ENCODE measurements around the gene PYGB. TPM values are rescaled to one million over a fixed set of nuclear protein-coding genes. Genes with fewer than 3 reads are reported as not detected.
A peak's percentile ranks its signal among the peaks of the same experiment; 100 is the strongest.

PYGB gene
- total RNA-seq, 3 donors from 2014 or later: 247 to 252 (median 247) TPM

- ATAC-seq: no peak
- Histone ChIP-seq H3K9me3 (no peaks in the 10 kb centered on the region), H3K36me3 (ENCODE audit: low read depth) (no peaks in the 10 kb centered on the region), H3K4me3 (no peak overlapping the region), H3K4me1 (ENCODE audit: low read depth) (peaks cover 10% of the 10 kb centered on the region)
- intact Hi-C loops (cut with DNase I, micrococcal nuclease): no loop called here
- no peak for TF ChIP-seq CTCF (IDR thresholded peaks at IDR 0.05)
- peak in 2 of 3 donors; percentile 14 to 43 for DNase-seq
Observed at GRCh38 chr20:25315418-25316210, 67.7 kb downstream of the PYGB start.

GRCh38 chr20:25316506-25317190 lies 68.8 kb downstream of the PYGB start:
- H3K36me3 ChIP-seq (ENCODE audit: low read depth): no peaks in the 10 kb centered on the region
- TF ChIP-seq CTCF (IDR thresholded peaks at IDR 0.05): no peak
- no peak overlapping the region for H3K4me3 ChIP-seq
- ATAC-seq (peak; percentile 7), DNase-seq (peak in 1 of 3 donors; percentile 26)
- intact Hi-C loops (cut with DNase I, micrococcal nuclease): no loop called here
- no peaks in the 10 kb centered on the region for H3K4me1 ChIP-seq (ENCODE audit: low read depth)
- H3K9me3 ChIP-seq: no peaks in the 10 kb centered on the region

GRCh38 chr20:25317351-25318075 lies 69.6 kb downstream of the PYGB start:
- peak; percentile 52 for ATAC-seq
- Histone ChIP-seq H3K4me1 (ENCODE audit: low read depth) (no peaks in the 10 kb centered on the region), H3K4me3 (no peak overlapping the region), H3K9me3 (no peaks in the 10 kb centered on the region), H3K36me3 (ENCODE audit: low read depth) (no peaks in the 10 kb centered on the region)
- intact Hi-C loops (cut with DNase I, micrococcal nuclease): no loop called here
- peak in 2 of 3 donors; percentile 18 to 34 for DNase-seq
- no peak for TF ChIP-seq CTCF (IDR thresholded peaks at IDR 0.05)

- Histone ChIP-seq H3K4me3 (no peak overlapping the region), H3K9me3 (no peaks in the 10 kb centered on the region), H3K4me1 (ENCODE audit: low read depth) (peaks cover 5% of the 10 kb centered on the region), H3K36me3 (ENCODE audit: low read depth) (no peaks in the 10 kb centered on the region)
- no peak for TF ChIP-seq CTCF (IDR thresholded peaks at IDR 0.05)
- intact Hi-C loops (cut with DNase I, micrococcal nuclease): no loop called here
- peak; percentile 32 for ATAC-seq
- peak in 1 of 3 donors; percentile 48 for DNase-seq
Observed at GRCh38 chr20:25318471-25319240, 70.8 kb downstream of the PYGB start.
